HG03432 (cell line): Measurements from ENCODE around the gene SDK1.

Experiments used
- ATAC-seq: cut with Tn5 transposase; IDR thresholded peaks from one replicate; pipeline ENCODE4 v1.9.1; 2021; ENCODE audit warnings: mild to moderate bottlenecking, moderate library complexity; ENCODE audit not compliant: unreplicated experiment

SDK1 gene, protein sequence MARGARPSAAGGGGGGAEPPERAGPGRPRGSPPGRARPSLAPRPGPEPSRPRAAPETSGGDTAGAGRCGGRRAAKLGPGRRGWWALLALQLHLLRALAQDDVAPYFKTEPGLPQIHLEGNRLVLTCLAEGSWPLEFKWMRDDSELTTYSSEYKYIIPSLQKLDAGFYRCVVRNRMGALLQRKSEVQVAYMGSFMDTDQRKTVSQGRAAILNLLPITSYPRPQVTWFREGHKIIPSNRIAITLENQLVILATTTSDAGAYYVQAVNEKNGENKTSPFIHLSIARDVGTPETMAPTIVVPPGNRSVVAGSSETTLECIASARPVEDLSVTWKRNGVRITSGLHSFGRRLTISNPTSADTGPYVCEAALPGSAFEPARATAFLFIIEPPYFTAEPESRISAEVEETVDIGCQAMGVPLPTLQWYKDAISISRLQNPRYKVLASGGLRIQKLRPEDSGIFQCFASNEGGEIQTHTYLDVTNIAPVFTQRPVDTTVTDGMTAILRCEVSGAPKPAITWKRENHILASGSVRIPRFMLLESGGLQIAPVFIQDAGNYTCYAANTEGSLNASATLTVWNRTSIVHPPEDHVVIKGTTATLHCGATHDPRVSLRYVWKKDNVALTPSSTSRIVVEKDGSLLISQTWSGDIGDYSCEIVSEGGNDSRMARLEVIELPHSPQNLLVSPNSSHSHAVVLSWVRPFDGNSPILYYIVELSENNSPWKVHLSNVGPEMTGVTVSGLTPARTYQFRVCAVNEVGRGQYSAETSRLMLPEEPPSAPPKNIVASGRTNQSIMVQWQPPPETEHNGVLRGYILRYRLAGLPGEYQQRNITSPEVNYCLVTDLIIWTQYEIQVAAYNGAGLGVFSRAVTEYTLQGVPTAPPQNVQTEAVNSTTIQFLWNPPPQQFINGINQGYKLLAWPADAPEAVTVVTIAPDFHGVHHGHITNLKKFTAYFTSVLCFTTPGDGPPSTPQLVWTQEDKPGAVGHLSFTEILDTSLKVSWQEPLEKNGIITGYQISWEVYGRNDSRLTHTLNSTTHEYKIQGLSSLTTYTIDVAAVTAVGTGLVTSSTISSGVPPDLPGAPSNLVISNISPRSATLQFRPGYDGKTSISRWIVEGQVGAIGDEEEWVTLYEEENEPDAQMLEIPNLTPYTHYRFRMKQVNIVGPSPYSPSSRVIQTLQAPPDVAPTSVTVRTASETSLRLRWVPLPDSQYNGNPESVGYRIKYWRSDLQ (N-terminal part only)

DNA sequence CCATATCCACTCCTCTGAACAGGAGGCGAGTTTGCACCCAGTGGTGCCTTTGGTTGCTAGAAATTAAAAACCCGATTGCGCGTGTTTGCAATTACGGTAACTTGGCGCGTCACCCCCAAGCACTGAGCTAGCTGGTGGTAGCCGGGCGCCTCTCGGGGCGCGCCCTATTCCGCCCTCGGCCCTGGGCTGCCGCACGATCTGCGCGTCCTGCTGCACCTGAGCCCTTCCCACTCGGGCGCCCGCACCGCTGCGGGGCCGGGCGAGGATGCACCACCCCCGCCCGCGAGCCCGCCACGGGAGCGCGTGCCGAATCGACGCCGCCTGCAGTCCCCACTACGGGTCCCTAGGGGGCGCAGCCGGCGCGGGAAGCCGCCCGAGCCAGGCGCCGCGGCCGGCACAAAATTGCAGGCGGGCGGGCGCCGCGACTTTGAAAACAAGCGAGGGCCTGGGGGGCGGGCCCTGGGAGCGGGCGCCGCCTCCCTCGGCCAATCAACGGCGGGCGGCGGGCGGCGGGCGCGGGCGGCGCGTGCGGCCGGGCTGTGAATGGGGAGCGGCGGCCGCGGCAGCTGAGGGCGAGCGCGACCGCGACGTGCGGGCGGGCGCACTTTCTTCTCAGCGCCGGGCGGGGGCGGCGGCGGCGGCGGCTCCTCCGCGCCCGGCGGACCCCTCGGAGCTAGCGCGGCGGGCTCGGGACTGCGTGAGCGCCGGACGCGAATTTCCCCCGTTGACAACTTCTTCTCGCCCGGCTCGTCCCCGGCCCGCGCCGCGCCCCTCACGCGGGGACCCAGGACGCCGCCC lies at the start of gene SDK1:
TSS of gene SDK1 (plus strand) at position 602 of the 798 bp plus-strand sequence. CDS start 335 bp downstream, outside the sequence.
- peak; percentile 90 for ATAC-seq

DNA sequence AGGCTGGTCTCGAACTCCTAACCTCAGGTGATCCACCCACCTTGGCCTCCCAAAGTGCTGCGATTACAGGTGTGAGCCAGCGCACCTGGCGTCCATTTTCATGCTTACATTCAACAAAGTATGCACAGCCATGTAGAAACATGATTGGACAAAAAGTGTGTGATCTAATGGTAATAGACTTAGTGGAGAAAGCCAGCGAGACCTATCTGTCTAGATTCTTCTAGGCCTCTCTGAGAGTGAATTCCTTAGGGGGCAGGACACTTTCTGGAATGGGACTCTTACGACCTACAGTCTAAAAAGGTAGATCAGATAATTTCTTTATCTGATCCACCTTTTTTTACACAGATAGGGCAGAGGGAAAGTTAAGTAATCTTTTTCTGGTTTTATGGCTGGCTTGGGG lies 46.3 kb upstream of the SDK1 start:
- no peak for ATAC-seq

DNA sequence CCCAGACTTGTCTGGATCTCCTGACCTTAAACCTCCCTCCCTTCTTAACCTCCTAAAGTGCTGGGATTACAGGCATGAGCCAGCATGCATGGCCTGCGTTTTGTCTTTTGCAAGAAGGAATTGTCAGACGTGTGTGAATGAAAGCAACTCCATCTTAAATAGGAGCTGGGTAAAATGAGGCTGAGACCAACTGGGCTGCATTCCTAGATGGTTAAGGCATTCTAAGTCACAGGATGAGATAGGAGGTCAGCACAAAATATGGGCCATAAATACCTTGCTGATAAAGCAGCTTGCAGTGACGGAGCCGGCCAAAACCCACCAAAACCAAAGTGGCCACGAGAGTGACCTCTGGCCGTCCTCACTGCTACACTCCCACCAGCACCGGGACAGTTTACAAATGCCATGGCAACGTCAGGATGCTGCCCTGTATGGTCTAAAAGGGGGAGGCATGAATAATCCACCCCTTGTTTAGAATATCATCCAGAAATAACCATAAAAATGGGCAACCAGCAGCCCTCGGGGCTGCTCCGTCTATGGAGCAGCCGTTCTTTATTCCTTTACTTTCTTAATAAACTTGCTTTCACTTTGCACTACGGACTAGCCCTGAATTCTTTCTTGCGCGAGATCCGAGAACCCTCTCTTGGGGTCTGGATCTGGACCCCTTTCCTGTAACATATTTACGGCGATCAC lies 41.2 kb upstream of the SDK1 start:
- no peak for ATAC-seq

DNA sequence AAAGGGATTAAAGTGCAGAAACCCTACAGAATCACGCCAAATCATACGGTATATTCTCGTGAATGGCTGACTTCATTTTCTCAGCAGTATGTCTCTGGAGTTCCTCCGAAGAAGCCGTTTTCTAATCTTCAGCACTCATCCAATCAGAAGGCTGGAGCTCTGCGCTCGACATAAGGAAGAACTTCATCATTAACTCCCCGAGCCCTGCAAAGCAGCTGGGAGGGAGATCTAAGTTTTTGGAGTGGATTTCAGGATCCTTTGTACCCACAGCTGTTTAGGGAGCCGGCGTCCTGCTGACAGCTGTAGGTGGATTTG lies 40.7 kb upstream of the SDK1 start:
- no peak for ATAC-seq

DNA sequence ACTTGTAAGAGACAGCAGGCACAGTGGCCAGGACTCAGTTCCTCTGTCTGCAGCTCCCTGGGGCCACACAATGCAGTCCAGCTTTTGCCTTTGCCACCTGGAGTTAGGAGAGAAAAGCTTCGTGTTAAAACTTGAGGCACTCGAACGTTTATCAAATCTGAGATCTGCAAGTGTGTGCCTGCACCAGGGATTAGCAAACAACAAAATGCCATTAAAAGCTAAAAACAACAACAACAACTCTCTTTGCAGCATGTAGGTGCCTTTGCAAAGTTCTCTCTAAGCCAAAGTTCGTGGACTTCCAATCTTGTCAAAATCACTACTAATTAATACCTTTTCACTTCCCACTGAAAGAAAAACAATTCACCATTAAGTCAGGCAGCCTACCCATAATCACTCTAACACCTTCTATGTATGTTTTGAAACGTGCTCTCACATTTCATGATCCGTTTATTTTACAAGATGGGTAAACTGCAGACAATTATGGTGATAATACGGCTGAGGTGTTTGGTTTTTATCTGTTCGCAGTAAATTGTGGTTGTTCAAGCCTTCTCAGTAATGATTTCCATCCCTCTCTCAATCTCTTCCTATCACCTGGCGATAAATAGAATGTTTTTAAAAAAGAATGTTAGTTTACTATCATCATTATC lies 36.2 kb upstream of the SDK1 start:
- no peak for ATAC-seq

DNA sequence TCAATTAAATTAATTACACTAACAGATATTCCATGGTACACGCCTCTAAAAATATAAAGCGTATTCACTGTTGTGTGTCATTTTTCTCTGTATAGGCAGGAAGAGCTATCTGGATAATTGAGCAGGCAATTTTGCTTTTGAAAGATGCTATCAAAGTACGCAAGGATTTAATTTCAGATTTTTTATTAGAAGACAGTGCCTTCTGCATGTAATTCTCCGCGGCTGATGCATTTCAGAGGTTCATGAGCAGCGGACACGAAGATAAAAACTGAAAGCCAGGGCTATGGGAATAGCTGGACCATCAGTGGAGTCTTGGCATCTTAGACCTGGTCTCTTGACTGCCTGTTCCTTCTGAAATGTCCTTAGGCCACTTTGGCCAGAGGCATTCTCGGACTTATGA lies 35.7 kb upstream of the SDK1 start:
- ATAC-seq: no peak

DNA sequence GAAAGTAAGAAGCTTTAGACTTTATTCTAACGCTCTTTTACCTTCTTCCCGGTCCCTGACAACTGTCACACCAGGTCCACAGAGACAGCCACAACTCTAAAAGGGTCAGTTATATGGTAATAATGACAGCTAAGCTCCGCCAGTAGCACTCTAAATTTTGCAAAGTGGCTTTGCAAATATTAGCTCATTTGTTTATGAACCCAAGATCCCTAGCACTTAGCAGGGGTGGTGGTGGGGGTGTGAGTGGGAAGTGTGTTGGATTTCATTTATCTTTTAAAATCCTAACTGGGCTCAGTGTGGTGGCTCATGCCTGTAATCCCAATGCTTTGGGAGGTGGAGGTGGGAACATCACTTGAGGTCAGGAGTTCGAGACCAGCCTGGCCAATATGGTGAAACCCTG lies 34.8 kb upstream of the SDK1 start:
- no peak for ATAC-seq

DNA sequence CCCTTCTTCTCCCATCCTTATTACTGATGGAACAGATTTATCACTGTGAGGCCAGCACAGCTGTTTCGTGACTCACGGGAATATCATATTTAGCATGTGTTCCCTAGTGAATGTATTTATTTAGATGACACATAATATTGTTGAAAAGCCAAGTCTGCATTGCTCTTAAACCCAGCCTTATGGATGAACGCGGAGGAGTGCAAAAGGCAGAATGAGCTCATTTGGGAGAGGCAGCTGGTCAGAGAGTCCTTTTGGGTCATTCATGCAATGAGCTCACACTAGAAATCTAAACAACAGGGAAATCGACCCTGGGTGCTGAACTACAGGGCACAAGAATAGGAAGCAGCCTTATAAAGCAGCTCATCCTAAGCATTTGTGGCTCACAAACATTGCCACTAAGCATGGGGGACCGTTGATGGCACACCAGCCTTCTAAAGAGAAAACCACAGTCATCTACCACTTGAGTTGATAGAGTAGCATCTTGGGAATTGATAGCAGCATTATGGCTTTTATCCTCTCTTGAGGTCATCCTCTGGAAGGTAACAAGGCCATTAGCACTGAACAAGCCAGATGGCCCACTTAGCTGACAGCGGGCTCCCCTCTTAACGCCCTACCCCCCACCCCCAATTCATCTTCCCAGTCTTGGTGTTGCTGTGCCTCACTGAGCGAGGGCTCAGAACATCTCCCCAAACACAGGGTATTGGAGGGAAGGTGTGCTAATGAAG lies 32.9 kb upstream of the SDK1 start:
- no peak for ATAC-seq

DNA sequence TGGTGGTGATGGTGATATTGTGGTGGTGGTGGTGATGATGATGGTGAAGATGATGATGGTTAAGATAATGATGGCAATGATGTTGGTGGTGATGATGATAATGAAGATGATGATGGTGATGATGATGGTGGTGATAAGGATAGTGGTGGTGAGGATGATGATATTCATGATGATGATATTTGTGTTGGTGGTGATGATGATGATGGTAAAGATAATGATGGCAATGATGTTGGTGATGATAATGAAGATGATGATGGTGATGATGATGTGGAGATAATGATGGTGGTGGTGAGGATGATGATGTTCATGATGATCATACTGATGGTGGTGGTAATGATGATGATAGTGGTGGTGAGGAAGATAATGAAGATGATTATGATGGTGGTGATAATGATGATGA lies 30.7 kb upstream of the SDK1 start:
- ATAC-seq: no peak

DNA sequence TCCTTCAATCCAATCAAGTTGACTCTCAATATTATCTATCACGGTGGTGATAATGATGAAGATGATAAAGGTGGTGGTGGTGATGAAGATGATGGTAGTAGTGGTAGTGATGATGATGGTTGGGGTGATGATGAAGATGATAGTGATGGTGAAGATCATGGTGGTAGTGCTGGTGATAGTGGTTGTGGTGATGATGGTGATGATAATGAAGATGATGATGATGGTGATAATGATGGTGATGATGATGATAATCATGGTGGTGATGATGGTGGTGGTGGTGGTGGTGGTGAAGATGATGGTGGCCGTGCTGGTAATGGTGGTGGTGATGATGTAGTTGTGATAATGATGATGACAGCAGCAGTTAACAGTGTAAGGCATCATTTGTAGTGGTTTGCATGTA lies 29.8 kb upstream of the SDK1 start:
- ATAC-seq: no peak

DNA sequence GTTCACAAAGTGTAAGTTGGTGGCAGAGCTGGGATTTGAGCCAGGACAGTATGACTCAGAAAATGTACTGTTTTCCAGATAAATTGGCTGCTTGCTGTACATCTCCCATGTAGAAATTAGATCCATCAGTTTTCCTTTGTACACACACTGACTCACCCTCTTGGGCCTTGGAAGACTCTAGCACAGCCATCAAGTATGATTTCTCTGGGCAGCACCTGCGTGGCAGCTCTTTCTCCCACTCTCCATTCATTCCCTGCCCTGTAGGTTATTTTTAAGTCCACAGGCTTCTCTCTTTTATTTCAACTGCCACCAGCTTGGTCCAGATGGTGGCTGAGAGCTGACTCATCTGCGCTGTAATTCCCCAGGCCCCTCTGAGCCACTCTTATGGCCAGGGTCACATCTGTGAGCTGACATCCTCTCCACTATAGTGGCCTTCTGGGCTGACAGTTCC lies 28.3 kb upstream of the SDK1 start:
- ATAC-seq: no peak

DNA sequence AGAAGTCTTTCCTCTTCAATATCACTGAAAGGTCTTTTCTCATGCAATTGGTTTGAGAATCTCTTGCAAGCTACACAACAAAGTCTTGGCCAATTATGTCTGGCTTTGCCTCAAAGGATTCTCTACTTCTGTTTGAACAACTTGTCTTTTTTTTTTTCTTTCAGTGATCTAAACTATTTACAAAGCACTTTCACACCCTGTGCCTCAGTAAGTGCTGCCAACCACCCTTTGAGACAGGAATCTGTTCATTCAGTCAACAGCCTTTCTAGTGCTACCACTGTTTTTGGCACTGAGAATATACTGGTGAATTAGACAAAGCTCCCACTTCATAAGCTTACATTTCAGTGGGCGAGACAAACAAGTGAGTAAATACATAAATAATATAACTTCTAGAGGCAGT lies 26.9 kb upstream of the SDK1 start:
- no peak for ATAC-seq

DNA sequence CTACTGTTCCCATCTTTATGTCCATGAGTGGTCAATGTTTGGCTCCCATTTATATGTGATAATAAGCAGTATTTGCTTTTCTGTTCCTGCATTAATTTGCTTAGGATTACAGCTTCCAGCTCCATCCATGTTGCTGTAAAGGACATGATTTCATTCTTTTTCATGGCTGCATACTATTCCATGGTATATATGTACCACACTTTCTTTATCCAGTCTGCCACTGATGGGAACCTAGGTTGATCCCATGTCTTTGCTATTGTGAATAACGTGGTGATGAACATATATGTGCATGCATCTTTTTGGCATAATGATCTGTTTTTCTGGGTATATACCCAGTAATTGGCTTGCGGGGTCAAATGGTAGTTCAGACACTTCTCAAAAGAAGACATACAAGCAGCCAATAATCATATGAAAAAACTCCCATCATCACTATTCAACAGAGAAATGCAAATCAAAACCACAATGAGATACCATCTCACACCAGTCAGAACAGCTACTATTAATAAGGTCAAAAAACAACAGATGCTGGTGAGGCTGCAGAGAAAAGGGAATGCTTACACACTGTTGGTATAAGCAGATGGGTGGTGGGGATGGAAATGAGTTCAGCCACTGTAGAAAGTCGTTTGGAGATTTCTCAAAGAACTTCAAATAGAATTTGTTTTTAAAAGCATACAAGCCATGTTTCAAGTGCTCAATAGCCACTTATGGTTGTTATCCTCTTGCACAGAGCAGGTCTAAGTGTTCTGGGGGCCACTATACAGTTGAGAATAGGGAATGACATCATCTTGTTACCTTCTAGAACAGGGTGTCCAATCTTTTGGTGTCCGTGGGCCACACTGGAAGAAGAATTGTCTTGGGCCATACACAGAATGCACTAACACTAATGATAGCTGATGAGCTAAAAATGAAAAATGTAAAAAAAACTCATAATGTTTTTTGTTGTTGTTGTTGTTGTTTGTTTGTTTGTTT lies 23.2 kb upstream of the SDK1 start:
- ATAC-seq: no peak

DNA sequence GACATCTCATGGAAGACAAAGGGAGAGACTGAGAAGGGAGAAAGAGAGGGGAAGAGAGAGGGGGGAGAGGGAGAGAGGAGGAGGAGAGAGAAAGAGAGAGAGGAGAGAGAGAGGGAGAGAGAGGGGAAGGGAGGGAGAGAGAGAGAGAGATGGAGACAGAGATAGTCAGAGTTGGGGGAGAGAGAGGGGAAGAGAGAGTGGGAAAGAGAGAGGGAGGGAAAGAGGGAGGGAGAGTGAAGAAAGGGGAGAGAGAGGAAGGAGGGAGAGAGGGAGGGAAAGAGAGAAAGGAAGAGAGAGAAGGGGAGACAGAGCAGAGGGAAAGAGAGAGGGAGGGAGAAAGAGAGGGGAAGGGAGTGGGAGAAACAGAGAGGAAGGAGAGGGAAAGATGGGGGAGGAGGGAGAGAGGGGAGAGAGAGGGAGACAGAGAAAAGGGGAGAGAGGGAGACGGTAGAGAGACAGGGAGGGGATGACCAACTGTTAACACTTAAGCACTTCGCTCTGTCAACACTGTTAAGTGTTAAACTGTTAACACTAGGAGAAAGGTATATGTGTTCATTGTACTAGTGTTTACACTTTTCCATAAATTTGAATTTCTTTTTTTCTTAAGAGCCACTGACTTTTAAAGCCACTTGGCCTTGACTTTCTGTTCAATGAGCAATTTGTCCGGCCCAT lies 21.8 kb upstream of the SDK1 start:
- ATAC-seq: no peak

DNA sequence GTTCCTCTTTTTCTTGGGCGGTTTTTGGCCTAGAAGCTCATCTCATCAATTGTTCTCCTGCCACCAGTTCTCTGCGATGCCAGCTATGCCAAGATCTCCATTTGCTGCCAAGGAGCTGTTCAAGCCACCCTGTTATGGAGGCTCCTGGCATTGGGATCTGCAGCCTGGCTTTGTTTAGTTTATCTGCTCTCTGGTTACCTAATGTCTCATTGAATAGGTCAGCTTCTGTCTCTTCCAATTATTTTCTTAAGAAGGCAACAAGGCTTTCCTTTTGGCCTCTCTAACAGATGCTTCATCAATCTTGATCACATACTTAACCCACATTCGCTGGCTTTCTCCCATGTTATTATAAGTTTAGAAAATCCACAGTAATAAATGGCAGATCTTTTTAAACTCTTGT lies 20.6 kb upstream of the SDK1 start:
- ATAC-seq: no peak

DNA sequence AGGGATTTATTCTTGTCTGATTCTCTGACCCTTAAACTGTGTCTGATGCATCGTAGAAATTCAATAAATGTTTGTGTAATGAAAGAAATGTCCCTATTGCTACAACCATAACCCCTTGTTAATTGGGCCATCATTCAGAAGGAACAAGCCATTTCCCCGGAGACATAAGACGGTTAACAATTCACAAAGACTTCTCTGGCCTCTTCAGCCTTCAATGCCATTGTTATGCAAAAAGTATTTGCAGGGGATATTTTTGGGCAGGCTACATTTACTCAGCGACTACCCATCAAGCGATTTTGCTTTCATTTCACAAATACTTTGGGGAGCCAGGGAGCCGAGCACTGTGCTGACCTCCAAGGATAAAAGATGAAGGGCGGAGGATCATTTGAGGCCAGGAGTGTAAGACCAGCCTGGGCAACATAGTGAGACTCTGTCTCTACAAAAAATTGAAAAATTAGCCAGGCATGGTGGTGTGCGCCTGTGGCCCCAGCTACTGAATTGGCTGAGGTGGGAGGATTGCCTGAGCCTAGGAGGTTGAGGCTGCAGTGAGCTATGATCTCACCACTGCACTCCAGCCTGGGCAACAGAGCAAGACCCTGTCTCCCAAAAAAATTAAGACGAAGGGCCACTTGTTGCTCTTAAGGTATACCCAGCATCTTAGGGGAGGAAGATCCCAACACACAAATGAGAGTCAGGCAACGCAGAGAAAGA lies 20.0 kb upstream of the SDK1 start:
- no peak for ATAC-seq

DNA sequence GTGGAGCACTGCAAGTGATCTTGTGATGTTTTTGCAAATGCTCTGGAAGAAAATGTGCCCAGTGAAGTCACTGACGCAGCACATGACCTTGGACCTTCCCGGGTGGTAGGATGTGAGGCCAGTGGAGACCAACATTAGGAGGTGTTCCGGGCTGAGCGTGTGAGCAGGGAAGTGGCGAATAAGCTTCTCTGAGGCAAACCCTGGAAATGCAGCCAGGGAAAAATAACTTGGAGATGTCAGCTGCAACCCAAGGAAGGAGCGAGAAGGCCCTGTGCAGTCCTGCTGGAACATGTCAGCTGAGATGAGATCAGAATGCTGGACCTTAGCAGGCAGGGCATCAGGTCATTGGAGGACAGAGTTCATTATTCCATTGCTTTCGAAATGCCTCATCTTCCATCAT lies 18.6 kb upstream of the SDK1 start:
- no peak for ATAC-seq
